Loucy (cell line): ENCODE results near the gene C4orf33.
"Not testable (repeated sequence)": the region's sequence is repeated elsewhere in the genome, so short reads cannot be mapped to it uniquely, and the experiment has no call there.

Experiments
- CTCF ChIP-seq: fragments of 200-600 bp; sonication (generic); conservative IDR thresholded peaks from 2 replicates; pipeline ENCODE4 v1.5.1; 2014; ENCODE audit warnings: mild to moderate bottlenecking, antibody characterized with exemption, low read length
- EZH2phosphoT487 ChIP-seq: fragments of 200-600 bp; IDR thresholded peaks from 2 replicates; pipeline ENCODE4 v1.6.1; 2018; ENCODE audit warnings: antibody characterized with exemption, mild to moderate bottlenecking, moderate library complexity, borderline replicate concordance

GRCh38 chr4:129126614-129127013 lies 30.7 kb downstream of the C4orf33 start:
- TF ChIP-seq CTCF, EZH2phosphoT487: not testable (repeated sequence)
